Measurements from ENCODE around the gene ITGB3. TPM values are rescaled to one million over a fixed set of nuclear protein-coding genes. Genes with fewer than 3 reads are reported as not detected.

The ITGB3 gene
- total and polyA plus RNA-seq, 9 of the 15 experiments (the other 6 are each of a cell fraction or from before 2014, with no cell fraction given): 0.08 to 2.6 (median 0.62) TPM; not detected in 1

GRCh38 chr17:47287639-47288038 lies 34.0 kb downstream of the ITGB3 start (continued):
- no peak for TF ChIP-seq ZNF518B (CRISPR knock-in tag; IDR thresholded peaks at IDR 0.05)
- no peak for TF ChIP-seq PBX2 (CRISPR knock-in tag; IDR thresholded peaks at IDR 0.05; ENCODE audit: low read depth)
- peak; percentile 71 for TF ChIP-seq PBX2 (tag; conservative IDR thresholded peaks at IDR 0.05; ENCODE audit: low read depth)
- TF ChIP-seq FOSL1 (tag; conservative IDR thresholded peaks at IDR 0.05): no peak
- peak; percentile 50 for TF ChIP-seq BHLHE40 (IDR thresholded peaks at IDR 0.05; ENCODE audit: low read length)
- no peak for TF ChIP-seq ZBTB34 (CRISPR knock-in tag; IDR thresholded peaks at IDR 0.05)
- no peak for TF ChIP-seq ETV1 (tag; conservative IDR thresholded peaks at IDR 0.05; ENCODE audit: low read depth)
- TF ChIP-seq SREBF1 (IDR thresholded peaks at IDR 0.05; ENCODE audit: borderline replicate concordance, low read depth, low read length): no peak
